GM21381 (cell line): Measurements from ENCODE around the gene ERVW-1.
A peak's percentile ranks its signal among the peaks of the same experiment; 100 is the strongest.
"Not testable (repeated sequence)": the region's sequence is repeated elsewhere in the genome, so short reads cannot be mapped to it uniquely, and the experiment has no call there.

ENCODE experiments used
- ATAC-seq: cut with Tn5 transposase; IDR thresholded peaks from one replicate; pipeline ENCODE4 v1.9.1; 2021; ENCODE audit warnings: mild to moderate bottlenecking, moderate library complexity; ENCODE audit not compliant: unreplicated experiment

ERVW-1 gene

DNA sequence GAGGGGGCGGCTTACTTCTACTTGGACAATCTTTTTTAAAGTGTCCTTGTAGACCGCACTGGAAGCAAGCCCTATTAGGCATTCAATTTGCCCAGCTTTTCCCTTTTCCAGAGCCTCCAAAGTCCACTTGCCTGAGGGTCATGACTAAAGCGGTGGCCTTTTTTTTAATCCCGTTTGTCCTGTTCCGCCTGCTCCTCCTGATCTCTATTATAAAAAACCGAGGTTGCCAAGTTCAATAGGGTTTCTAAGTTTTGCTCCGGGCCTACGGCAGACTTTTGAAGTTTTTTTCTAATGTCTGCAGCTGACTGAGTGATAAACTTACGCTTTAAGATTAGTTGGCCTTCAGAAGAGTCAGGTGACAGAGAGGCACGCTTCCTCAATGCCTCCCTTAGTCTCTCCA, 3.8 kb downstream of the ERVW-1 start:
- ATAC-seq = not testable (repeated sequence)

GRCh38 chr7:92468589-92468988, 9.2 kb downstream of the ERVW-1 start:
- ATAC-seq = not testable (repeated sequence)

DNA sequence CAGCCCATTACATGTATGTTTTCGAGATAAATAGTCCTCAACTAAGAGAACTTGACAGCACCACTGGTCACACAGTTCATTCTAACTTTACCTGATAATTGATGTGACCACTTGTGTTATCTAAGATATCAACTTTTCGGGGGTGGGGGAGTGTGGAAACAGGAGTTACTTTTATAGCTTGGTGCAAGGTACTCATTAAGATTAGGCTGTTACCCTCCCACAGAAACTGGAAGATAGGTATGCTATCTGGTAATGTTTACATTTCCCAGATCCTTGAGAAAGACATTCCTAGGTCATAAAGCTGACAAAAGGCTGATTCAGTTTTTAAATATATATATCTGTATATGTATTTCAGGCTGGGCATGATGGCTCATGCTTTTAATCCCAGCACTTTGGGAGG, 11.1 kb downstream of the ERVW-1 start:
- no peak for ATAC-seq

DNA sequence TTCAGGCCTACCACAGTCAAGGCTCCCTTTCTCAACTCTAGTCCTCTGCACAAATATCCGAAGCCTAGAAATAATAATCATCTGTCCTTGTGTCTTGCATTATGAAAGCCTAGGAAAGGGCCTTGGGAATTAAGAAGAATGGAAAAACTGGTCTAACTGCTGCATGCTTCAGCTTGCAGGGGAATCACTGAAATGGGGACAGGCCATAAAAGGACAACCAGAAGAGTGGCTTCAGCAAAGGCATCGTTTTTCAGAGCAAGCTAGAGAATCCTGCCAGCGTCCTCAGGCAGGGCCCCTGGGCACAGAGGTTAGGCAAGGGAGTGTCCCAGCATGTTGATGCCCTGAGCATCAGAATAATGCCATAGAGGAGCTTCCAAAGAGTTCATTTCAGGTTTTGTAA, 13.2 kb downstream of the ERVW-1 start:
- ATAC-seq = no peak

GRCh38 chr7:92462560-92462959, 15.2 kb downstream of the ERVW-1 start:
- ATAC-seq = no peak

DNA sequence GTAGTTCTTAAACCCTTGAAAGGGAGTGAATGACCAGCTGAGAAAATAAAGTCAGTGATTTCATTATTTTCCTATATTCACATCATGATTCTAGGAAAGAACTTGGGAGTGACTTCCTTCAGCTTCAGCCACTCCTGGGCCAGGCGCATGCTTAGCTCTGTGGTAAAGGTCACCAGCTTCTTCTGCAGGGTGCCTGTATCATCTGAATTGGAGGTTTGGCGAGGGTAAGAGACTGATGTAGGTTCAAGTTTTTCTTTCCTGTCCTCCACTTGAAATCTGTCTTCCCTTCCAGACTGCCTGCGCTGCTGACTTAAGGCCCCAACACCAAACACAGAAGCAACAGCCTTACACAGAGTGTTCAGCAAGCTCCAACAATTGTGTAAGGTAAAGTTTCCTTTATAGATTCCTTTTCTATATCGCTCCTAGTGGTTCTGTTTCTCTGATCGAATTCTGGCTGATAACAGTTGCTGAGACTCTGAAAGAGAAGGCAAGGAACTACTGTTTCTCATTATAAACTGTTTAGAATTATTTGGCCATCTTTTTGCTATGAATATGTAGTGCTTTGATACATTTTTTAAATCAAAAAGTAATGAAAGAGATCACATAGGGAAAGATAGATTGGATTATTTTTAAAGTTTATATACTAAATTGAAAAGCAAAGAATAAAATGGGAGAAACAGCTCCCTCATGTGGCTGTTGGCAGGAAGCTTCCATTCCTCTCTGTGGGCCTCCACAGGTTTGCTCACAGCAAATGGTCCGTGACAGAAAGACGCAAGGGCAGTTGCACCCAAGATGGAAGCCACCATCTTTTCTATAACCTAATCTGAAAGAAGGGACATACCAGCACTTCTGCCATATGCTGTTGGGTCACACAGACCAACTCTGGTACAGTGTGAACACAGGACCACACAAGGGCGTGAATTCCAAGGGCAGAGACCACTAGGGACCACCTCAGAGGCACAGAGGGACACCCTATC, 16.4 kb downstream of the ERVW-1 start:
- no peak for ATAC-seq

- ATAC-seq = no peak
These were observed 17.2 kb downstream of the ERVW-1 start for GRCh38 chr7:92460510-92460909.

DNA sequence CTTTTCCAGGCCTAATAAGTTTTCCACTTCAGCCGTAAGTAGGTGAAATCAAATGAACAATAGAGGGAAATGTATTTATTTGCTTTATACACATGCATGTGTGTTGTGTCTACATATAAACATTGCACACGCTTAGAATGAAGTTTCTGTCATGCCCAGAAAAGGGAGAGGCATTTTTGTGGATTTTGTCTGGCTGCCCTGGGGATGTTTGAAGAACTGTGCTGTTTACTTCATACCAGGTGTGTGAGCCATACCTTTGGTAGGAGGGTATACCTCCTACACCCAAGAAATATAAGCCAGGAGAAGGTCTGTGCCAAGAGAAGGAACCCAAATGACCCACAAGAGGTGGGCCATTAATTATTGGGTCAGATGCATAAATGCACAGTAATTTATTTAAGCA, 17.6 kb downstream of the ERVW-1 start:
- ATAC-seq = no peak

DNA sequence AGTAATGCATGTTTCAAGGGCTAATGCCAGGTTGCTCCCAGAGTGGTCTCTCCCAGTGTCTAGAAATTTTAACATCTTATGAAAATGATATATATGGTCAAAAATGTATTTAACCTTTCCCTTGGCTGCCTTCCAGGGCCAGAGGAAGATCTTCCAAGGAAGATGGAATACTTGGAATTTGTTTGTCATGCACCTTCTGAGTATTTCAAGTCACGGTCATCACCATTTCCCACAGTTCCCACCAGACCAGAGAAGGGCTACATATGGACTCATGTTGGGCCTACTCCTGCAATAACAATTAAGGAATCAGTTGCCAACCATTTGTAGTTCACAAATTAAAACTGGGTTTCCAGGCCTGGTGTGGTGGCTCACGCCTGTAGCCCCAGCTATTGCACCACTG, 21.5 kb downstream of the ERVW-1 start:
- no peak for ATAC-seq

GRCh38 chr7:92451645-92452044, 26.1 kb downstream of the ERVW-1 start:
- ATAC-seq = no peak

DNA sequence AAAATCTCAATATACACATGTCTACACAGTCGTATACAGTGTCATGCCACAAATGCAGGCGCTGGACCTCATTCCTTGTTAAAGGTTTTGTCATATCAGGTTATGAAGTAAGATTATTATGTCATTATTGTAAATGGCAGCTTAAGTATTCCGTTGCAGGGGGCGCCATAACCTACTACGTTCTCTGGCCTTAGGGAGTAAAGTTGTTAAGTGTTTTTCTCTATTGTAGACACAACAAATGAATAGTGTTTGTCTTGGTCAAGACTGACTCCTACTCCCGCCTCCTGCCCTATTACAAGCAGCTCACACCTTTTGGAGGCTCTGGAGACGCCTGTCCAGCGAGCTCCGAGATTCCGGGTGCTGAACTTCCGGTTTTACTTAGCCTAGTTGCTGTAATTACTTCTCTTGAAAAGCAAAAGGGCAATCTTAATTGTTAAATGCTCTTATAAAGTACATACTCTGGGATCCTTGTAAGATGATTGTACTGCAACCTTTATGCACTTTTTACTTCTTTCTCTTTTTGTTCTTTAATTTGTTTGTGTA, 29.5 kb downstream of the ERVW-1 start:
- ATAC-seq = peak; percentile 44

GRCh38 chr7:92447345-92448204, 30.2 kb downstream of the ERVW-1 start, which contains the start of gene GATAD1:
Gene GATAD1, plus strand, starts transcription at chr7:92447482. Its CDS starts 248 bp downstream, at chr7:92447730.
- ATAC-seq = peak; percentile 88

DNA sequence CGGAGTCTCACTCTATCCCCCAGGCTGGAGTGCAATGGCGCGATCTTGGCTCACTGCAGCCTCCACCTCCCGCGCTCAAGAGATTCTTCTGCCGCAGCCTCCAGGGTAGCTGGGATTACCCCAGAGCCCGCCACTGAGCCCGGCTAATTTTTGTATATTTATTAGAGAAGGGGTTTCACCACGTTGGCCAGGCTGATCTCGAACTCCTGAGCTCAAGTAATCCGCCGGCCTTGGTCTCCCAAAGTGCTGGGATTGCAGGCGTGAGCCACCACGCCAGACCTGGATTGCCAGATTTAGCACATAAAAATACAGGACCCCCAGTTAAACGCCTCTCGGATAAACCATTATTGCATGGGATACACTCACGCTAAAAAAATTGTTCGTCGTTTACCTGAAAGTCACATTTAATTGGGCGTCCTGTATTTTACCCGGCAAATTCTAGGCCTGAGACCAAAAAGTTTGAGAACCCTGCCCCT, 30.8 kb downstream of the ERVW-1 start:
- no peak for ATAC-seq

GRCh38 chr7:92442720-92443119, 35.0 kb downstream of the ERVW-1 start:
- ATAC-seq = not testable (repeated sequence)

DNA sequence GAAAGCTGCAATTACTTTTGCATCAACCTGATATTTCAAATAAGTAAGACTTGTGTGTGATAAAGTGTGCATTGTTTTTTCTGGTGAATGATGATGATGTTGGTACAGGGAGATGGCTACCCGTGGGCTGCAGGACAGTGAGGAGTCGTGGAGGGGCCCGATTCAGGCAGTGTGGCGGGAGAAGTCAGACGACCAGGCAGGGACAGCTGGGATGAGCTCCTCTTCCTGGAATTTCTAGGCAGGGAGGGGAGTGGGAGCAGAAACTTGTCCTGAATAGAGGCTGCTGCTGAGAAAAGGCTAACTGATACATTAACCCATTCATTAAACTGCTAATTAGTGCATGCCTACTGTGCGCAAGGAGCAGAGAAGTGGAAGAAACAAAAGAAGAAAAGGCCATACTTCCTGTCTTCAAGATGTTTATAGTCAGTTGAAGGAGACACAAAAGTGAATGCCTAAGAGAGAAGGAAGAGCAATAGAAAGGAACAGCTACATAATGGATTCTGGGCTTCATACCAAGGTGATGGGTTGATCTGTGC, 39.7 kb downstream of the ERVW-1 start:
- ATAC-seq = no peak

DNA sequence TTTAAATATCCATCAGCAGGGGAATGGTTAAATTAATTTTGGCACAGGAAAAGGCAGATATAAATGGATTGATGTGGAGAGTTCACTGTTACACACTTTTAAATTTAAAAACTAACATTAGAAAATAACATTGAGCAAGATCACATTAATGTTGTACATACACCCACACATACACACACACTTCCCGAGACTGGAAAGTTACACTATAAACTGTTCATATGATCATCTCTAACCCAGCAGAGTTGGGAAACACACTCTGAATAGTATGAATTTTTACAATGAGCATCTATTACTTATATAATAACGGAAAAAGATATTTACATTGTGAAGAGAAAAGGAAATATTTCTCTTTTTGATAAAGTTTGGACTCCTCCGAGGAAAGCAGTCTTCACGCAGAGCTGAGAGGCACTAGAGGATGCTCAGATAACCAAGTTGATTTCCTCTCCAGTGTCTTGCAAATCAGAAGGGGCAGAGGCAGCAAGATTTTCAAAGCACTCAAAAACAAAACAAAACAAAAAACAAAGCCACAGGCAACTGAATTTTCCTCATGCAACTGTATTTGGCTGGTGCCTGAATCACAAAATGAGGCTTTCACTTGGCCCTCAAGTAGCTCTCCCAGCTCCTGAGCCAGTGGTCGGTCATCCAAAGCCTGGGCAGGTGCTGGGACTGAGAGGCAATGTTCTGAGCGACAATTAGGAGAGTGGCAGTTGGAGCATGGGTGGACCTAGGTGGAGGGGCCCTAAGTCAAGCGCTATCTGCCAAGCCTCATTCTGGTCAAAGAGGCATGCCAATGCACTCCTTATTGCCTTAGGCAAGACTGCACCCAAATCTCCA, 40.9 kb downstream of the ERVW-1 start:
- ATAC-seq = no peak

DNA sequence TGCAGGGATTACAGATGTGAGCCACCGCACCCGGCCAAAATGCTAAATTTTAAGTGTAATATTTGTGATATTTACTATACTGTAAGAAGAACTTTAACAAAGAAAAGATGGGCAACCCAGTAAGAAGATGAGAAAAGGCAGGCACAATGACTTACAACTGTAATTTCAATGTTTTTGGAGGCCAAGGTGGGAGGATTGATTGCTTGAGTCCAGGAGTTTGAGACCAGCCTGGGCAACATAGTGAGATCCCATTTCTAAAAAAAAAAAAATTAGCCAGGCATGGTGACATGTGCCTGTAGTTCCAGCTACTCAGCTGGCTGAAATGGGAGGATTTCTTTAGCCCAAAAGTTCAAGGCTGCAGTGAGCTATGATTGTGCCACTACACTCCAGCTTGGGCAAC, 42.2 kb downstream of the ERVW-1 start:
- ATAC-seq = no peak

- ATAC-seq = no peak
These were observed 44.7 kb downstream of the ERVW-1 start for GRCh38 chr7:92433019-92433418.

DNA sequence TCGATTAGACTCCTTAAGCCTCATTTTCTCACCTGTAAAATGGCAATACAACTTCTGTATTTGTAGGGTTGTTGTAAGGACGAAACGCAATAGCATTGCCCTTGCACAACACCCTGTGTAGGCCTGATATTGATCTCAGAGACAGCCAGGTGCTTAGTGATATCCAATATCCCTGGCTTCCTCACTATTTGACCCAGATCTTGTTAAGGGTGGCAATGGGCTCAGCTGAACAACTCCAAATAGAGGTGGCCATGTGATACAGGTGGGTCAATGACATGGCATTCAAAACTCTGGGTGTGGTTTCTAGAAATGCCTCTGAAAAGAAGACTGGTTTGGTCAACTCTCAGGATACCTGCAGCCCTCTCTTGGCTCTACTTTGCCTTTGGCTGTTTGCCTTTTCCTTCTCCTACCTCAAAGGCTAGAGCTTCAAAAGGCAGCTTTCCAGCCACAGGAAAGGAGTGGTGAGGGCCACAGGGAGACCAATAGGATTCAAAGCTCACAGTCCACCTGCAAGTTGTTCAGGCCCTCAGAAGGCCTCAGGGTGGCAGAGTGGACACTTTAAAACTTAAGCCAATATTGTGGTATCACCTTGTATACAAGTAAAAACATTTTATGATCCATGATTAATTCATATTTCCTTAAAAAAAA, 45.3 kb downstream of the ERVW-1 start:
- no peak for ATAC-seq

- no peak for ATAC-seq
These were observed 50.6 kb downstream of the ERVW-1 start for GRCh38 chr7:92427193-92427592.
